NCI-H1105 (cell line): Measurements from ENCODE around the gene EXOC3L4.
"Not testable (repeated sequence)": the region's sequence is repeated elsewhere in the genome, so short reads cannot be mapped to it uniquely, and the experiment has no call there.

ENCODE experiments used
- DNase-seq: peaks from one replicate; lab custom pipeline; 2025; lab: John Stamatoyannopoulos, UW

Gene EXOC3L4

DNA sequence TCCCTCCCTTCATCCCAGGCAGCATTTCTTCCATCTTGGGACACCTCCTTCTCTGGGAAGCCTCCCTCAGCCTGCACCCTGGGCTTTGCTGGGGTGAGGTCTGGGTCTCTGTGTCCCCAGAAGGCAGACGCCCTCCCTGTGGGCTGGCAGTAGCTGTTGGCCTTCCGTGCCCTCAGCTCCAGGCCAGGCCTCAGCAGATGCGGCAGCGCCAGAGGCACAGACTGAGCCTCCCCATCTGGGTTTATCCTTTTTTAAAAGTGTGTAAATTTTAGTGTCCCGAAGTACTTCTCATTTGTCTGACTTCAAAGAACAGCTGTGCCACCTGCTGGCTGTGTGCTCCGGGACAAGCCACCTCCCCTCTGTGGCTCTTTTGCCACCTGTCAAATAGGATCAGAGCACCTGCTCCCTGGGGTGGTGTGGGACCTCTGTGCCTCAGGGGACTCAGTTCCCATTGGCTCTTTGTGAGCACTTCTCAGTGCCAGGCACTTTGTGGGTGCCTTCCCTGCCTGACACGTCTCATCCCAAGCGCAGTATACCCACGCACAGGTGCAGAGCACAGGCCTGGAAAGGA lies 11.1 kb downstream of the EXOC3L4 start:
- DNase-seq, result peak; percentile 13

DNA sequence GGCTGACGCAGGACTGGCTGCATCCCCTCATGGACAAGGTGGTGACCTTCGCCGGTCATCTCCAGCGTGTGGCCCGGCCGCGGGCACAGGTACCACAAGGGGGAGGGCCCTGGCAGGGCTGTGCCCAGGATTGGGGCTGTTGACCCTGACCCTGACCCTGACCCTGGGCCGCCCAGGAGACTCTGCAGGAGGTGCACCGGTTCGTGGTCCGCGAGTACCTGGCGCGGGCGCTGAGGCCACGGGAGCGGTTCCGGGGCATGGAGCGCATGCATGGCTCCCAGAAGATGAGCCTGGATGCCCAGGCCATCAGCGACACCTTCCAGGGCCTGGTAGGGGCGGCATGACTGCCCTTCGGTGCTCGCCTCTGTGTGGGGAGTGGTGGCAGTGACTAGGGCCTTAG lies 12.9 kb downstream of the EXOC3L4 start:
- no peak for DNase-seq

DNA sequence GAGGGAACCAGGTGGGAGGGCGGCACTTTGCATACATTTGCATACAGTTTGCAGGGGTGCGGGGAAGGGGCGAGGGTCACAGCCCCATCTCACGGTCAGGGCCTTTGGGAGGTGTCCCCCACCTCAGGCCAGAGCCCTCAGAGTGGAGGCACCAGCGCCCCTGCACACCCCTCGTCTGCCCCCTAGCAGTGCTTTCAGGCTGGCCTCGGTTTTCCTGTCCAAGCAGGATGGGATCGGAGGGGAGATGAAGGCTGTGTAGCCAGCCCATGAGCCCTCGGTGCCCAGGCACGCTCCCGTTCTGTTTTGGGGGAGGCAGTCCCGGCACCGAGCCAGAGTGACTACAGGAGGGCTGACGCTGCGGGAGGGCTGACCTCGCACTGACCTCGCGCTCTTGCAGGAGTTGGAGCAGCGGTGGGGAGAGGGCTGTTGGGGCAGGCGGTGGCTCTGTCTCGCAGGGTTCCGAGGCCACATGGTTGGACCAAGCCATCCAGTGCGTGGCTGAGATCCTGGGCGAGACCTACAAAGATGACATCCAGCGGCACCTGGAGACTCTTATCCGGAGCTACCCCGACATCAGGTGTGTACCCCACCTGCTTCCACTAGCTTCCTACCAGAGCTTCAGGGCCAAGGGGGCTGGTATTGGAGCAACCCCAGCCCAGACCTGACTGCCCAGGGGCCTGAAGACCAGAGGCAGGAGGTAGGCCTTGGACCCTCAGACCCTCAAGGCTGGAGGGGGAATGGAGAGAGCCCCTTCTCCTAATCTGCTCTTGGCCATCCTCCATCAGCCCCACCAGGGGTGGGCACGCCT lies 13.6 kb downstream of the EXOC3L4 start:
- no peak for DNase-seq

DNA sequence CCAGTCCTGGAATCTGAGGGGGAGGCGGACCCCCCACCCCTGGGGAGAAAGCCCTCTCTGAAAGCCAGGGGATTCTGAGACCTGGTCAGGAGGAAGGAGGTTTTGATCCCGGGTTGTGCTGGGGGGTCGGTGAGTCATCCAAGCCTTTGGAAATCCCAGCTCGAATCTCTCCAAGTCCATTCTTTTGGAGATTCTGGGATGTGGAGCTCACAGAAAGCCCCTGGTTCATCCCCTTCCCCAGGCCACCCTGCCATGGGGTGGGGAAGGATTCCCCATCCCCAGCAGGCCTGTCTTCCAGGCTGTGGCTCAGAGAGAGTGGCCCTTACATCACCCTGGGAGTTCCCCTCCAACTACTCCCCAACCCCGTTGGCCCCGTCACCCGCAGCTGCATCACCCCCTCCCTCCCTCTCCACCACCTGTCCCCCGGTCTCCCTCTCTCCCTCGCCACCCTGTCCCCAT lies 14.3 kb downstream of the EXOC3L4 start:
- peak; percentile 18 for DNase-seq

DNA sequence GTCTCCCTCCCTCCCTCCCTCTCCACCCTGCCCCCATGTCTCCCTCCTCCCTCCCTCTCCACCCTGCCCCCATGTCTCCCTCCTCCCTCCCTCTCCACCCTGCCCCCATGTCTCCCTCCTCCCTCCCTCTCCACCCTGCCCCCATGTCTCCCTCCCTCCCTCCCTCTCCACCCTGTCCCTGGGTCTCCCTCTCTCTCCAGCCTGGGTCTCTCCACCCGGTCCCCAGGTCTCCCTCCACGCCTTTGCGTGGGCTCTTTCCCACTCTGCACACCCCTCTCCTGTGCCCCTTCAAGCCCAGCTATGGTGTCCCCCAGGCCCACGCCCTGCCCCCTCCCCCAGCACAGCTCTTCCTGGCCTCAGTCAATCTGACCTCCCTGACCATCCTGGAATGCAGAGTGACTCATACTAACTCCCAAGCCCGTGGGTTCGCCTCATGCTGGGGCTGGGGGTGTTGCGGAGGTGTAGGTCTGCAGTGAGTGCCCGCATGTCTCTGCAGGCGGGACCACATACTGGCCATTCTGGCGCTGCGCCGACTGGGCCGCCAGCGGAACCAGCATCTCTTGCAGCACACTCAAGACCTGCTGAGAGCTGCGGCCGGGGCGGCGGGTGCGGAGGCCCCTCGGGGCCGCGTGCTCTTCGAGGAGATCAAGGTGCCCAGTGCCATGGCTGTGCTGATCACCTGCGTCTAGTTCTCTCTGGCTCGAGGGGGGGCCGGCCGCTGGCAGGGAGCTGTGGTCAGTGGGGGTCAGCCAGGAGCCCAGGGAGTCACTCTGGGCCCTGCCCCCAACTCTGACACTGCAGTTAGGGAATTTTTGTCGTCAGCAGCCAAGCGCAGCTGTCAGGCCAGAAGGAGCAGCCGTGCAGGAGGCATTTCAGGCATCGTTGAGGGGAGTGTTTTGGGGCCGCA lies 15.3 kb downstream of the EXOC3L4 start:
- DNase-seq, result no peak

DNA sequence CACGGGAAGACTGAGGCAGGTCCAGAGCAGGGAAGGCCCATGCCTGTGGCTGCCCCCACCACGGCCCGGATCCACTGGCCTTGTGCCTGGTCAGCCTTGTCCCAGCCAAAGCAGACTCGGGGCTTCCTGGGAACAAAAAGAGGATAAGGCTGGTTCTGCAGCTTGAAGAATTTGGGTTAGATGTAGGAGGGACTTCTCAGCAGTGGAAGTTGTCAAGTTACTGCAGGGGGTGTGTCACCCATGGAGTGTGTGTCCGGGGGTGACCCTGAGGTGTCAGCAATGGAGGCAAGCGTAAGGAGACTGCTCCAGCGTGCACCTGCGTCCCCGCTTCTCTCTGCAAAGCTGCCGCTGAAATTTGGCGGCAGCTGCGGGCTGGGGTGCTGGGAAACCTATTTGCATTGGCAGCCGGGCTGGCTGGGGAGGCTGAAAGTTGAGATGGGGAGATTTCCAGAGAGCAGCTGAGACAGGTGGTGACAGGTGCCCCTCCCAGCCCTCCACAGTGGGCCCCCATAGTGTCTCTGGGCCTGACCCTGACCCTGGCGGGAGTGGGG lies 16.2 kb downstream of the EXOC3L4 start:
- DNase-seq, result no peak

DNA sequence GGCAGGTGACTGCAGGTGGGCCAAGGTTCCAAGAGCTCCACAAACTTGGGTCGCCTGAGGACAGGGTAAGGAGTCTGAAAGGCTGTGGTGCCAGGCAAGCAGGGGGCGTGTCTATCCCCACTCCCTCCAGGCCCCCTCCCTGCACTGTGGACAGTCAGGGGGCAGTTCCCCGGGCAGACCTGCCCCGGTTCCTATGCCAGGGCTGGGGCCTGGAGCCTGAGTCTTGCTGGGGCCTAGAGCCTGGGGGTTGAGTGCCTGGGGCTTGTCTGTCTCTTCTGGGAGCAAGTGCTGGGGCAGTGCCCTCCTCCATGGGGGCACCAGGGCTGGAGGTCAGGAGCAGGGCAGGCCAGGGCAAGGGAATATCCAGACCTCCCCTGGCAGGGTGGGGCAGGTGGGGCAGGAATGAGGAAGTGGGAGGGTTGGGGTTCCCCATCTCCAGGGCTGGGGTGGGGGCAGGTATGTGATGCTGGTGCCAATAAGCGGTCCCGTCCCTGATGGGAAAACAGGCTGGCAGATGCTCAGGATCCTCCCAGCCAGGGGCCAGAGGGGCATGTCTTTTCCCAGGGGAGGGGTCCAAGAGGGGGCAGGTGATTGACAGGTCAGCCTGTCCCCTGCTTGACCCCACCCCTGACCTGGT lies 16.8 kb downstream of the EXOC3L4 start:
- DNase-seq, result no peak

DNA sequence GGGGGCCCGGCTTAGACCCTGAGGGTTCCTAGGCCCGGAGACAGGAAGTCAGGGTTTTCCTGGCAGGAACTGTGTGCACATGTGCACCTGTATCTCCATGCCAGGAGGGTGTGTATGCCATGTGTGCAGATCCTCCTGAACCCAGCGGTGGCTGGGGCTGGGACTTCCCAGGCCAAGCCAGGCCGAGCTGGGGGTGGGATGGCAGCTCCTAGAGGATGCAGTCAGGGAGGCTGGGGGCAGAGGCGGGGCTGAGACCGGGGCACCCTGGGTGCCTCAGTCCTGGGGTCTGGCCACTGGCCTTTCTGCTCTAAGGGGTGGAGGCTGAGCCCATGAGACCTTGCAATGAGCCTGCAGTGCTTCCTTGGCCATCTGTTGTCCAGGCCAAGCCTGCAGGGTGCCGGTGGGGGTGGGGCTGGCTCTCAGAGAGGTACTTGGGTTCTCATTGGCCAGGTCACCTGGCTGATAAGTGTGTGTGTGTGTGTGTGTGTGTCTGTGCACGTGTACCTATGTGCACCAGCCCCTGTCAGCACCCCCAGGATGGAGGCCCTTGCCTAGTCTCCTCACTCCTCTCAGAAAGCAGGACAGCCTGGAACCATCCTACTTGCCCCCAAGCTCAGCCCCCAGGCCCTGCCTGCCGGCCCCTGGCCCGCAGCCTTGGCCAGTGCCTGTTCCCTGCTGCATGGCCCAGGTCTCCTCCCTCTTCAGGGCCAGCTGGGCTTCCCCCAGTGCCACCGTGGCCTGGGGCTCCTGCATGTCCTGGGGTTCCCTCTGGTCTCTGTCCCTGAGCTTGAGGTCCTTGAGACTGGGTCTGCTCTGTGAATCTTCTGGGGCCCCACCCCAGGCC lies 18.1 kb downstream of the EXOC3L4 start:
- no peak for DNase-seq

DNA sequence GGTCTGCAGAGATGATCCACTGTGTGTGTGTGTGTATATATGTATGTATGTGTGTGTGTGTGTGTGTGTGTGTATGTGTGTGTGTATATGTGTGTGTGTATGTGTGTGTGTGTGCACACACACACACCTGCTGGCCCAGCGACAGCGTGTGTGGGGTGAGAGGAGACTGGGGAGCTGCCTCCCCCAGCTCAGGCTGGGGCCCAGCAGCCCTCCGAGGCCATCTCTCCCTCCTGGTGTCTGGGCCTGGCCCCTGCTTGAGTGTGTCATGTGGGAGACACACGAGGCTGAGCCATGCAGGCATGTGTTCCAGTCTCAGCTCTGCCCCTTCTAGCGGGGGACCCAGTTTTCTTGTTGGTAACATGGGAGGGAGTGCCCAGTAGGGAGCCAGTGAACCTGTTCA lies 18.8 kb downstream of the EXOC3L4 start:
- DNase-seq, result no peak

DNA sequence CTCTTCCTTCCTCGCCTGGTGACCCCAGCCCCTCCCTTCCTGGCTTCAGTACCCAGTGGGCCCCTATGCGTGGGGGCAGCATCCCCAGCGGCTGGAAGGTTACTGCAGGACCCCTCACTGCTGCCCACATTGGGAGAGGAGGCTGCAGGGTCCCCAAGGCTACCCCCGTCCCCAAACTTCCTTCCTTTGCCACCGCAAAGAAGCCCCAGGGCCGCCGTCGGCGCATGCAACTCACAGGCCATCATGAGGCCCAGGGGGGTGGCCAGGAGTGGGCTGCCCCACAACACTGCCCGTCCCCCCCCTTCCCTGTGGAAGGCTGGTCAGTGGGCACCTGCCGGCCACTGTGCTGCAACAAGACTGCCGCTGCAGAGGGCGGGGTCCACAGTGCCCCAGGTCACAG lies 19.2 kb downstream of the EXOC3L4 start:
- DNase-seq, result no peak

DNA sequence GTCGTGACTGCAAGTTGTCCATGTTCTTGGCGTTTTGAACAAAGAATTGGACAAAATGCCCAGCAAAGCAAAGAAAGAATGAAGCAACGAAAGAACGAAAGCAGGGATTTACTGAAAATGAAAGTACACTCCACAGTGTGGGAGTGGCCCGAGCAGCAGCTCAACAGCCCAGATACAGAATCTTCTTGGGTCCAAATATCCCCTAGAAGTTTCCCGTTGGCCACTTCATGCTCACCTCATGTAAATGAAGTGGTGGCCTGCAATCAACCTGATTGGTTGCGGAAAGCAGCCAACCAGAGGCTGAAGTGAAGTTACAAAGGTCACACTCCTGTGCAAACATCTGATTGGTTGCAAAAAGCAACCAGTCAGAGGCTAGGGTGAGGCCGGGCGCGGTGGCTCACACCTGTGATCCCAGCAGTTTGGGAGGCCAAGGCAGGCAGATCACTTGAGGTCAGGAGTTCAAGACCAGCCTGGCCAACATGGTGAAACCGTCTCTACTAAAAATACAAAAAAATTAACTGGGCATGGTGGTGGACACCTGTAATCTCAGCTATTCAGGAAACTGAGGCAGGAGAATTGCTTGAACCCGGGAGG lies 20.7 kb downstream of the EXOC3L4 start:
- not testable (repeated sequence) for DNase-seq

DNA sequence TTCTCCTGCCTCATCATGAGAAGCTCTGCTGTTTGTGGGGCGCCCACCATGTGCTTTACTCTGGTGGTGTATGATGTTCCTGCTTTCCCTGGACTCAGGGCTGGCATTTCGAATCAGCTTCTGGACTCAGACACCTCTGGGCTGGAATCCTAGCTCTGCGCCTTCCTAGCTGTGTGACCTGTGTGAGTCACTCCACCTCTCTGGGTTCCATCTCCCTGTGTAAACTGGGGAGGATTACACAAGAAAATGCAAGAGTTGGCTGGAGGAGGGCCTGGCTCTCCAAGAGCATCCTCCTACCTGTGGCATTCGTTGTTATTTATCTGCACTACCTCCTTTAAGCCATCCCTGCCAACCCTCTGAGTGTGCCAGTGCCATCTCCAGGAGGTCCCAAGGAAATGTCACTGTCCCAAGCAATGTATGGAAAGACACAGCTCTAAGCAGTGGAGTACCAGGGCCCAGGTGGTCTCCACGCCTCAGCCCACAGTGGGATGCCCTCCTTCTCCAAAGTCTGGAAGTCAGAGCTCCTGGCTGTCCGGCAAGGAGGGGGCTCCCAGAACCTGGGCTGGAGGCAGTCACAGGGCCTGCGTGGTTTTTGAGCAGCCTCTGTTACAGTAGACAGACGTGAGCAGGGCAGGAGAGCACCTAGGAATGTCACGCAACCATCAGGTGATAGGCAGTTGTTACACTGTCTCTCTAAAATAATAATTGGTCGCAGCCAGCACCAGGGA lies 21.5 kb downstream of the EXOC3L4 start:
- DNase-seq, result no peak

DNA sequence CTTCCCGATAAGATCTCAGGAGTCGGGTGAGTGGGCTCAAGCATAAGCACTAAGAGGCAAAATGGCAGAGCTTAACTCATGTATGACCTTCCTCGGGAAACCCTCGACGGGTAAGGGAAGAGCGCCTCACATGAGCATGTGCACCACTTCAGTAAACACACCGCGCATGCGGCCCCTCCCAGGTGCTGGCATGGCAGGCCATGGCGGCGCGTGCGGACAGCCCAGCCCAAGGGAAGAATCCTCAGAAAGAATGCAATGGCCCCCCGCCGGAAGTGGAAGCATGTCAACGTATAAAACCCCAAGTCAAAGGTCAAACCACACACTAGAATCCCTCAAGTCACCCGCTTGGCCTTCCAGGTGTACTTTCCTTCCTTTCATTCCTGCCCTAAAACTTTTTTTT lies 22.1 kb downstream of the EXOC3L4 start:
- DNase-seq, result no peak

DNA sequence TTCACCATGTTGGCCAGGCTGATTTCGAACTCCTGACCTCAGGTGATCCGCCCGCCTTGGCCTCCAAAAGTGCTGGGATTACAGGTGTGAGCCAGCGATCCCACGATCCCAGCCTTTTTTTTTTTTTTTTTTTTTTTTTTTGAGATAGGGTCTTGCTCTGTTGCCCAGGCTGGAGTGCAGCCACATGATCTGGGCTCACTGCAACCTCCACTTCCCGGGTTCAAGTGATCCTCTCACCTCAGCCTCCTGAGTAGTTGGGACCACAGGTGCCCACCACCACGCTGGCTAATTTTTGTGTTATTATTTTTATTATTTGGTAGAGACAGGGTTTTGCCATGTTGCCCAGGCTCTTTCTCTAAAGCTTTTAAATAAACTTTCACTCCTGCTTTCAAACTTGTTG lies 23.0 kb downstream of the EXOC3L4 start:
- not testable (repeated sequence) for DNase-seq

DNA sequence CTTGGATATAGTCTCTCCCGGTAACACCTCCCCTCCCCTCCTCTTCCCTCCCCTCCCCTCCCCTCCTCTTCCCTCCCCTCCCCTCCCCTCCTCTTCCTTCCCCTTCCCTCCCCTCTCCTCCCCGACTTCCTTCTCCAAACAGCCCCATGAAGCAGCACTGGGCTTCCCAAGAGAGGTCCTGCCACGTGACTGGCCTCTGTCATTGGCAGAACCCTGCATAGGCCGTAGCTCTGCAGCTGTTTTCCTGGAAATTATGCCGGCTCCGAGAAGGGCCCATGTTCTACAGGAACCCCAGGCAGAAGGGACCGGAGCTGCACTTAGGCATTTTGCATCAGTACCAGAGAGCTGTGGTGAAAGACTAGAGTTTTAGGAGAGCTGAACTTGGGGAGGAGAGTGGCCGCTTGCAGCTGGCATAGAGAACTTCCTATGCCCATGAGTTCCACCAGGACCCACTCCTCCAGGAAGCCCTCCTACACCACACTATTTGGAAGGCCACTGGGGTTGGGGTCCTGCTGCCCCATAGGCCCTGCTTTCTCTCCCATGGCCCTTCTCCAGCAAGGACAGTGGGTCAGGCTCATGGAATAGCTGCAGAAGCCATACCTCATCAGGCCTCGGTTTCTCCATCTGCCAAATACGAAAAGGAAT lies 23.6 kb downstream of the EXOC3L4 start:
- DNase-seq, result no peak

DNA sequence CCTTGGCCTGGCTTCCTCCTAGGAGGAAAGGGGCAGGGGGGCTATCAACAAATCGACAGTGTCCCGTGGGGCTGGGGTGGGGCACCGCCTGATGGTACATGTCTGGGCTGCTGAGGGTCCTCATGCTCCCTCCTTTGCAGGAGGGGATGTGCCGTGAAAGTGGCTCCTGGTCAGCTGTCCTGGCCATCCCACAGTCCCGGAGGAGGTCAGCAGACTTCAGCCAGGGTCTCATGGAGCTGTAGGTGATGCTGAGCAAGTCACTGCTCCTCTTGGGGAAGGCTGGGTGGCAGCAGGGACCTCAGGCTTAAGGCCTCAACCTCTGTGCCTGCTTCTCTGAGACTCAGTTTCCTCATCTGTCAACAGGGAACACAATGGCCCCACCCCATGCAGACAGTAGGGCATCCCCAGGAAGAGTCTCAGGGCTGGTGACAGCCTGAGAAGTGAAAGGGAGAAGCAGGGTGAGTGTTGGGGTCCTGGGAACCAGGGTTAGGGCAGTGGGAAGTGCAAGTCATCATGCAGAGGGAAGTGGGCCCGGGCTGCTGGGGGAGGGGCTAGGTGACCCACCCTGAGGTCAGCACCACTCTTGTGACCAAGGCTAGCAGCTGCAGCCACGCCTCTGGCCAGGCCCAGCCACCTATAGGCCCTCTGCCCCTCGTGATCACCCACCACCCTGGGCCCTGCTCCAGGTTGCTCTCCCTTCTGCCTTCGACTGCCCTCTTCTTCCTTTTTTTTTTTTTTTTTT lies 24.3 kb downstream of the EXOC3L4 start:
- no peak for DNase-seq

DNA sequence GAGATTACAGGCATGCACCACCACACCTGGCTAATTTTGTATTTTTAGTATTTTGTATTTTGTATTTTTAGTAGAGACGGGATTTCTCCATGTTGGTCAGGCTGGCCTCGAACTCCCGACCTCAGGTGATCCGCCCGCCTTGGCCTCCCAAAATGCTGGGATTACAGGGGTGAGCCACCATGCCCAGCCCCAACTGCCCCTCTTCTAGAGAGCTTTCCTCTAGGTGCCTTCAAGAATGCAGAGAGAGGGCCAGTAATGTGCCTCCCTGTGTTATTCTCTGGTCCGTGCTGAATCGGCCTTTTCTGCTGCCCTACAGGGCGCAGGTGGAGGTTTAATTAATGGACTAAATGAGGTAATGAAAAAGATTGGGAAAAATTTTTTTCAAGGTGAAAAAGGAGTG lies 25.0 kb downstream of the EXOC3L4 start:
- DNase-seq, result not testable (repeated sequence)

DNA sequence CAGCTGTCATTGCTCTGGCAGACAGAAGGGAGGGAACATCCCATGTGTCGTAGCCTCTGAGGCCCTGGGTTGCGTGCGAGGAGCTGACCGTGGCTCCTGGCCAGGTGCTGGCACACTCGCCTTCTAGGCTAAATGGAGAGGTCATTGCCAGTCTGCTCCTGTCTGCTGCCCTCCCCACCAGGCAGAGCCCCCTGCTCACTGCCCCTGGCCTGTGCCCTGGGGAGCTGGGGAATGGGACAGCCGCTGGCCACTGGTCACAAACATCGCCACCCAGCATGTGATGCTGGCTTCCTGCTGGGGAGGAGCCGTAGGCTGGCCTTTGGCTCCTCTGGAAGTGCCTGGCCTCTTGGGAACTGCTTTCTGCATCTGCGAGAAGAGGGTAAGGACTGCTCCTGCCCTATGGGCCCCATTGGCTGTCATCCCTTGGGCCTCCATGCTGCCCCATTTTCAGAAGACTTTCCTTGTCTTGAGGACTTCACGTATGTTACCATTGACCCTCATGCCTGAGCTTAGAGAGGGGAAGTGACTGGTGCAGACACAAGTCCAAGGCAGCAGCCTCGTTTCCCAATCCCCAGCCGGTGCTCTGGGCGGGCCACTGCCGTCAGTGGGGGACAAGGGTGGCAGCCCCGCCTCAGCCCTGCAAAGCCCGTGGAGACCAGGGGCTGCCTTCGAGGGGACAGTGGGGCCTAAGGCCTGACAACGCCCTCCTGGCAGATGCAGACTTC lies 26.8 kb downstream of the EXOC3L4 start:
- DNase-seq, result no peak
